ENCODE measurements around the gene BSN. TPM values are rescaled to one million over a fixed set of nuclear protein-coding genes. Genes with fewer than 3 reads are reported as not detected.

The BSN gene
- total RNA-seq, 1 experiment from 2014 or later, result 0.87 TPM

GRCh38 chr3:49620728-49621127 is 66.5 kb downstream of the BSN start:
- DNase-seq (ENCODE audit: low read depth, low spot score) (no peak), ATAC-seq (no peak)
- no peak for TF ChIP-seq TCF7L2 (IDR thresholded peaks at IDR 0.05; ENCODE audit: low read depth, low read length)
- TF ChIP-seq, protein P1, sequence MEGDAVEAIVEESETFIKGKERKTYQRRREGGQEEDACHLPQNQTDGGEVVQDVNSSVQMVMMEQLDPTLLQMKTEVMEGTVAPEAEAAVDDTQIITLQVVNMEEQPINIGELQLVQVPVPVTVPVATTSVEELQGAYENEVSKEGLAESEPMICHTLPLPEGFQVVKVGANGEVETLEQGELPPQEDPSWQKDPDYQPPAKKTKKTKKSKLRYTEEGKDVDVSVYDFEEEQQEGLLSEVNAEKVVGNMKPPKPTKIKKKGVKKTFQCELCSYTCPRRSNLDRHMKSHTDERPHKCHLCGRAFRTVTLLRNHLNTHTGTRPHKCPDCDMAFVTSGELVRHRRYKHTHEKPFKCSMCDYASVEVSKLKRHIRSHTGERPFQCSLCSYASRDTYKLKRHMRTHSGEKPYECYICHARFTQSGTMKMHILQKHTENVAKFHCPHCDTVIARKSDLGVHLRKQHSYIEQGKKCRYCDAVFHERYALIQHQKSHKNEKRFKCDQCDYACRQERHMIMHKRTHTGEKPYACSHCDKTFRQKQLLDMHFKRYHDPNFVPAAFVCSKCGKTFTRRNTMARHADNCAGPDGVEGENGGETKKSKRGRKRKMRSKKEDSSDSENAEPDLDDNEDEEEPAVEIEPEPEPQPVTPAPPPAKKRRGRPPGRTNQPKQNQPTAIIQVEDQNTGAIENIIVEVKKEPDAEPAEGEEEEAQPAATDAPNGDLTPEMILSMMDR (IDR thresholded peaks at IDR 0.05), result no peak
- TF ChIP-seq REST (IDR thresholded peaks at IDR 0.05; ENCODE audit: insufficient read depth in 1 of 2, low read depth in 2 of 2, low read length in 1 of 2), result no peak
- no peak for TF ChIP-seq POLR2AphosphoS5 (IDR thresholded peaks at IDR 0.05; ENCODE audit: low read depth, low read length)
- no peak for TF ChIP-seq SIN3A (IDR thresholded peaks at IDR 0.05; ENCODE audit: borderline replicate concordance, insufficient read depth, low read depth, low read length)
- no peaks in the 10 kb centered on the region for H3K9me3 ChIP-seq (ENCODE audit: control insufficient read depth, insufficient read depth, low read depth, low read length)
- POLR2A ChIA-PET, result no interaction called here
- H3K4me1 ChIP-seq (ENCODE audit: control insufficient read depth, insufficient read depth, low read length), result no peaks in the 10 kb centered on the region
- H3K27me3 ChIP-seq (ENCODE audit: control insufficient read depth, insufficient read depth, low read length), result no peaks in the 10 kb centered on the region; the same call in 1 of the 2 replicates
- CTCF ChIA-PET, result no interaction called here
- no peaks in the 10 kb centered on the region for H3K36me3 ChIP-seq (ENCODE audit: control insufficient read depth, insufficient read depth, low read length)
- intact Hi-C loops (cut with micrococcal nuclease; ENCODE audit: unreplicated experiment), result no loop called here
- no TSS peak for BruUV-seq (replicated peaks)
- no peak overlapping the region for H3K27ac ChIP-seq (ENCODE audit: low read length)
- in situ Hi-C loops (cut with HindIII; ENCODE audit: low pct_unique_long_range_greater_than_20kb, low sequenced_read_pairs), result no loop called here
- no peak overlapping the region for H3K4me3 ChIP-seq (ENCODE audit: low read depth in 2 of 2, low read length in 2 of 2)

GRCh38 chr3:49623071-49623470 is 68.8 kb downstream of the BSN start:
- no peaks in the 10 kb centered on the region for H3K36me3 ChIP-seq (ENCODE audit: control insufficient read depth, insufficient read depth, low read length)
- no TSS peak for BruUV-seq (replicated peaks)
- DNase-seq (ENCODE audit: low read depth, low spot score) (no peak), ATAC-seq (no peak)
- H3K27me3 ChIP-seq (ENCODE audit: control insufficient read depth, insufficient read depth, low read length), result no peaks in the 10 kb centered on the region; the same call in 1 of the 2 replicates
- H3K27ac ChIP-seq (ENCODE audit: low read length), result no peak overlapping the region
- H3K9me3 ChIP-seq (ENCODE audit: control insufficient read depth, insufficient read depth, low read depth, low read length), result no peaks in the 10 kb centered on the region
- POLR2A ChIA-PET, result no interaction called here
- in situ Hi-C loops (cut with HindIII; ENCODE audit: low pct_unique_long_range_greater_than_20kb, low sequenced_read_pairs) (no loop called here), intact Hi-C loops (cut with micrococcal nuclease; ENCODE audit: unreplicated experiment) (no loop called here)
- CTCF ChIA-PET, result no interaction called here
- no peaks in the 10 kb centered on the region for H3K4me1 ChIP-seq (ENCODE audit: control insufficient read depth, insufficient read depth, low read length)
- H3K4me3 ChIP-seq (ENCODE audit: low read depth in 2 of 2, low read length in 2 of 2), result no peak overlapping the region
- TF ChIP-seq POLR2AphosphoS5 (IDR thresholded peaks at IDR 0.05; ENCODE audit: low read depth, low read length) (no peak), TCF7L2 (IDR thresholded peaks at IDR 0.05; ENCODE audit: low read depth, low read length) (no peak), REST (IDR thresholded peaks at IDR 0.05; ENCODE audit: insufficient read depth in 1 of 2, low read depth in 2 of 2, low read length in 1 of 2) (no peak), SIN3A (IDR thresholded peaks at IDR 0.05; ENCODE audit: borderline replicate concordance, insufficient read depth, low read depth, low read length) (no peak)
- TF ChIP-seq, protein P1 (IDR thresholded peaks at IDR 0.05), result no peak
